Measurements from ENCODE around the gene LDHD. TPM values are rescaled to one million over a fixed set of nuclear protein-coding genes. Genes with fewer than 3 reads are reported as not detected.

Gene LDHD
- total RNA-seq, 4 donors from 2014 or later, result 27.8 to 54.5 (median 44.2) TPM

DNA sequence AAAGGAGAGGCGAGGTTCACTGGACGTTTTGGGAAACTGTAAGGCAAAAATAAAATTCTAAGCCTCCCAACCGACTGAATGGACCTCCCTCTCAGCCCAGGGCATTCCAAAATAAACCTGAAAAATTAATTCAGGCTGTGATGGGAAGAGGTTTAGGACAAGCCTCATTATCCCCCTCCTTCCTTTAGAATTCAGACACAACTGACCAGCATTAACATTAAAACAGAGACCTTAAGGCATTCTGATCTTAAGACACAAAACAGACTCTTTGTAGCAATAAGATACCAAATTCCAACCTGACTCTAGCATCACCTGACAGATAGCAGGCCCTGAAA, 298 bp upstream of the LDHD start:
- intact Hi-C loops (cut with DNase I; ENCODE audit: low total_unique reads) (loop anchor here (1.0 to 10.0 kb wide), 2 partner anchors 31 to 148 kb away; partner anchors contain the start of gene ZFP1), in situ Hi-C loops (cut with MboI; ENCODE audit: low sequenced_read_pairs in 4 of 4) (loop anchor here in 2 of 4 donors (5.0 kb wide), 2 partner anchors 115 to 125 kb away; no protein-coding TSS in a partner anchor)
- H3K4me3 ChIP-seq, result peak overlapping the region in 3 of 4 donors; percentile 73 to 77 (median 77)

DNA sequence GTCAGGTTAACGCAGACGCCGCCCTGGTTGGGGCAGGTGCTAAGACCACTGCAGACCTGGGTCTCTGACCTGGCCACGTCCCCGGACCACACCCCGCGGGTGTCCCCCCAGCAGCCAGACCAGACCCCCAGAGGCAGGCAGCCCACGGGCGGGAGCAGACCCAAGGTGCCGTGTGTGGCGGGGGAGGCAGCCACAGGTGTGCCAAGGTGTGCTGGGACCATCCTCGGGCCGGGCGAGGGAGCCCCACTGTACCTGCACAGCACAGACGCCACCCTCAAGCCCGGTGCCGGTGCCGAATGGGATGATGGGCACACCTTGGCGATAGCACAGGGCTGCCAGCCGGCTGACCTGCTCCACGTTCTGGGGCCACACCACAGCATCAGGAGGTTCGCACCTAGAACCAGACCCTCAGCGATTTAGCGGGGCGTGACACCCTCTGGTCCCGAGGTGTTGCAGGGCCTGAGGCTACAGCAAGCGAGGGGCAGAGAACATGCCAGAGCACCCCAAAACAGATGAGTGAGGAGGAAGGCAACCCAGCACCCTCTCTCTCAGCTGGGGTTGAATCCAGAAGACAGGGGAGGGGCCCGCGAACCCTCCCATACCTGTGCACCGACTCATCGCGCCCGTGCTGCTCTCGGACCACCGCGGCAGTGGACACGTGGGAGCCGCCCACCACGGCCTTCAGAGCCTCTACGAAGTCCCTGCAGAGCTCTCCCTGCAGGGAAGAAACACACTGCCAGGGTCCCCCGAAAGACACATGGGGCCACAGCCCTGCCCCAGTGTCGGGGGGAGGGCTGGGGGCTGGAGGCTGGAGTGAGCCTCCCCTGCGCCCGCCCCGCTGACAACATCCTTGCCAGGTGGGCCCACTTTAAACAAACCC, 1.4 kb downstream of the LDHD start:
- ATAC-seq (no peak), DNase-seq (no peak)
- Histone ChIP-seq H3K27me3 (no peaks in the 10 kb centered on the region), H3K27ac (peak overlapping the region; percentile 95 to 99 (median 96)), H3K4me1 (peaks cover 39 to 49% of the 10 kb centered on the region in 2 donors), H3K9me3 (no peaks in the 10 kb centered on the region), H3K36me3 (no peaks in the 10 kb centered on the region), H3K4me3 (peak overlapping the region; percentile 69 to 77 (median 75))
- in situ Hi-C loops (cut with MboI; ENCODE audit: low sequenced_read_pairs in 4 of 4) (loop anchor here in 2 of 4 donors (5.0 kb wide), 2 partner anchors 113 to 123 kb away; no protein-coding TSS in a partner anchor), intact Hi-C loops (cut with DNase I; ENCODE audit: low total_unique reads) (loop anchor here (10.0 kb wide), 1 partner anchor 150 kb away; no protein-coding TSS in a partner anchor)
- TF ChIP-seq POLR2A (IDR thresholded peaks at IDR 0.05), result no peak
- TF ChIP-seq, protein P1, sequence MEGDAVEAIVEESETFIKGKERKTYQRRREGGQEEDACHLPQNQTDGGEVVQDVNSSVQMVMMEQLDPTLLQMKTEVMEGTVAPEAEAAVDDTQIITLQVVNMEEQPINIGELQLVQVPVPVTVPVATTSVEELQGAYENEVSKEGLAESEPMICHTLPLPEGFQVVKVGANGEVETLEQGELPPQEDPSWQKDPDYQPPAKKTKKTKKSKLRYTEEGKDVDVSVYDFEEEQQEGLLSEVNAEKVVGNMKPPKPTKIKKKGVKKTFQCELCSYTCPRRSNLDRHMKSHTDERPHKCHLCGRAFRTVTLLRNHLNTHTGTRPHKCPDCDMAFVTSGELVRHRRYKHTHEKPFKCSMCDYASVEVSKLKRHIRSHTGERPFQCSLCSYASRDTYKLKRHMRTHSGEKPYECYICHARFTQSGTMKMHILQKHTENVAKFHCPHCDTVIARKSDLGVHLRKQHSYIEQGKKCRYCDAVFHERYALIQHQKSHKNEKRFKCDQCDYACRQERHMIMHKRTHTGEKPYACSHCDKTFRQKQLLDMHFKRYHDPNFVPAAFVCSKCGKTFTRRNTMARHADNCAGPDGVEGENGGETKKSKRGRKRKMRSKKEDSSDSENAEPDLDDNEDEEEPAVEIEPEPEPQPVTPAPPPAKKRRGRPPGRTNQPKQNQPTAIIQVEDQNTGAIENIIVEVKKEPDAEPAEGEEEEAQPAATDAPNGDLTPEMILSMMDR (IDR thresholded peaks at IDR 0.05 in 4 of 5, conservative IDR thresholded peaks at IDR 0.05 in 1 of 5), result no peak

More for the DNA sequence above, 298 bp upstream of the LDHD start:
- ATAC-seq (peak in 1 of 2 donors; percentile 17), DNase-seq (no peak)
- TF ChIP-seq POLR2A (IDR thresholded peaks at IDR 0.05), result no peak
- TF ChIP-seq, protein P1 (IDR thresholded peaks at IDR 0.05 in 4 of 5, conservative IDR thresholded peaks at IDR 0.05 in 1 of 5), result no peak
- Histone ChIP-seq H3K4me1 (peaks cover 23 to 32% of the 10 kb centered on the region in 2 donors), H3K27me3 (no peaks in the 10 kb centered on the region), H3K9me3 (peaks cover 0 to 2% (median 0%) of the 10 kb centered on the region in 3 donors), H3K27ac (peak overlapping the region; percentile 95 to 99 (median 96)), H3K36me3 (no peaks in the 10 kb centered on the region)

DNA sequence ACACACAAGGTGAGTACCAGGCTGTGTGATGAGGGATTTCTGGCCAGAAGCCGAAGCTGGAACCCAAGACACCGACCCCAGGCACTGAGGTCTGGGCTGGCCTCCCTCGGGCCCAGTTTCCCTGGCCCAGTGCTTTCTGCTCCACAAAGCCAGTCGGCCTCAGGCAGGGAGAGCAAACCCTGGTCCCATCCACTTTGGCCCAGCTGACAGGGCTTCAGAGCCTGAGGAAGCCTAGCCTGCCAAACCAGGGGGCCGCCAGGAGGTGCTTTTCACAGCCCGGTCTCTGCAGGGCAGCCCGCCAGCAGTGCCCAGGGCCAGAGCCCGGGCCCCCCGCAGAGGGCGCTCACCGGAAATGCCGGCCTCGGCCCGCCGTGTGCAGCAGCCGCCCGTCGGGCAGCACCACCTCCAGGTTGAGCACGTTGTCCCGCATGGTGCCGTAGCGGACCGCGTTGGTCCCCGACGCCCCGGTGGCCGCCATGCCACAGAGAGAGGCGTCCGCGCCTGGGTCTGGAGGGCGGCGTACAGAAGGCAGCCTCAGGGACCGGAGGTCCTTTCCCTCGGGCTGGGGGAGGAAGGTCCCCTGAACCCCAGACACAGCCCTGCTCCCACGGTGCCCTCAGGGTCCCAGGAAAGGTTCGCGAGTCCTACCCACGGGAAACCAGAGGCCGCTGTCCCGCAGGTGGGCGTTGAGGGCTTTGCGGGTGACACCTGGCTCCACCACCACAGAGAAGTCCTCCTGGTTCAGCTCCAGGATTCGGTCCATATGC, 2.2 kb downstream of the LDHD start:
- in situ Hi-C loops (cut with MboI; ENCODE audit: low sequenced_read_pairs in 4 of 4) (no loop called here), intact Hi-C loops (cut with DNase I; ENCODE audit: low total_unique reads) (loop anchor here (10.0 kb wide), 1 partner anchor 150 kb away; no protein-coding TSS in a partner anchor)
- H3K4me1 ChIP-seq, result peaks cover 46 to 56% of the 10 kb centered on the region in 2 donors

DNA sequence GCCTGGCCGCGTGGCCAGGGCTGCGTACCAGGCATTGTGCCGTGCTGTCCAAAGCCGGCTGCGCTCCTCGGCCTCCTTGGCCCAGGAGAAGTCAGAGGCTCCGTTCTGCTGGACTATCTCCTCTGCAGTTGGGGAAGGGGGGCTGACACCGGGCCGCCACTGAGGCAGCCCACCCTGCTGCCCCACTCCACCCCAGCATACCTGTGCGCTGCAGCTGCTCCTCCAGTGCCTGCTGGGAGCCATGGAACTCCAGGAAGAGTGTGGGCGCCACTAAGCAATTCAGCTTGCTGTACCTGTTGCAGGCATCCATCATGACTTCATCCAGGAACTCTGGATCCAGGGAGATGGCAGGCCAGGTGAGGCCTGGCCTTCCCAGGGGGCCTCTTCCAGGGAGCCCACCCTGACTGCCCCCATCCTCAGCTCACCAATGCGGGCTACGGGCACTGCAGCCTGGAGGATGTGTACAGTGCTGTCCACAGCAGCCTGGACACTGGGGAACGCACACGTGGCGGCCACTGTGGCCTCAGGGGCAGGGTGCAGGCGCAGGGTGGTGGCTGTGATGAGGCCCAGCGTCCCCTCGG, 2.9 kb downstream of the LDHD start:
- Histone ChIP-seq H3K27me3 (no peaks in the 10 kb centered on the region), H3K9me3 (no peaks in the 10 kb centered on the region), H3K4me1 (peaks cover 53 to 63% of the 10 kb centered on the region in 2 donors), H3K27ac (peak overlapping the region; percentile 97 to 99 (median 97)), H3K4me3 (no peak overlapping the region), H3K36me3 (no peaks in the 10 kb centered on the region)
- intact Hi-C loops (cut with DNase I; ENCODE audit: low total_unique reads), result loop anchor here (10.0 kb wide), 1 partner anchor 151 kb away; no protein-coding TSS in a partner anchor
- ATAC-seq, result no peak
- TF ChIP-seq, protein P1 (IDR thresholded peaks at IDR 0.05 in 4 of 5, conservative IDR thresholded peaks at IDR 0.05 in 1 of 5), result no peak
- no peak for TF ChIP-seq POLR2A (IDR thresholded peaks at IDR 0.05)
- in situ Hi-C loops (cut with MboI; ENCODE audit: low sequenced_read_pairs in 4 of 4), result no loop called here
- DNase-seq, result no peak

More for the DNA sequence above, 2.2 kb downstream of the LDHD start:
- no peak overlapping the region for H3K4me3 ChIP-seq
- H3K36me3 ChIP-seq, result no peaks in the 10 kb centered on the region
- no peaks in the 10 kb centered on the region for H3K9me3 ChIP-seq
- no peak for TF ChIP-seq POLR2A (IDR thresholded peaks at IDR 0.05)
- TF ChIP-seq, protein P1 (IDR thresholded peaks at IDR 0.05 in 4 of 5, conservative IDR thresholded peaks at IDR 0.05 in 1 of 5), result no peak
- H3K27me3 ChIP-seq, result no peaks in the 10 kb centered on the region
- ATAC-seq, result no peak
- H3K27ac ChIP-seq, result peak overlapping the region; percentile 95 to 99 (median 96)
- no peak for DNase-seq

Measured in gastrocnemius medialis (tissue), 4 donors.